H1 (cell line): ENCODE data around the gene ATP6V0A1. TPM values are rescaled to one million over a fixed set of nuclear protein-coding genes. Genes with fewer than 3 reads are reported as not detected.

Source experiments
- FOSL1 ChIP-seq: IDR thresholded peaks from 2 replicates; pipeline ENCODE4 v1.6.1; 2011; ENCODE audit warnings: mild to moderate bottlenecking, low read depth, low read length, moderate library complexity; ENCODE audit not compliant: insufficient read depth
- GTF2F1 ChIP-seq: IDR thresholded peaks from 2 replicates; pipeline ENCODE4 v1.6.1; 2012; ENCODE audit warnings: low read depth, low read length, improper control_type of control experiment, borderline replicate concordance
- polyA plus RNA-seq, 7 experiments: library from polyadenylated mRNA; depleted of rRNA in 3 of 7; stranded (reverse) in 5 of 7; unstranded in 2 of 7; fragments of >200 nt in 5 of 7; fragments of 200-250 nt in 2 of 7; gene quantifications; 1 replicate in 5 of 7; 2 replicates in 1 of 7; 4 replicates in 1 of 7; pipeline versions ENCODE4 v1.2.1 to v1.2.3, GENCODE V29; 2011 to 2013; ENCODE audit warnings: missing spikeins in 2 of 7, mixed read lengths in 2 of 7
- total RNA-seq: library from RNA; stranded (reverse); fragmentation: NEBNext Ultra II Directional; extraction: Animal tissue kit (Norgen Biotek cat#: 25700); gene quantifications from 2 replicates; pipeline ENCODE4 v1.2.1, GENCODE V29; 2021

The ATP6V0A1 gene
- total and polyA plus RNA-seq, 2 of the 8 experiments (the other 6 are each of a cell fraction or from before 2014, with no cell fraction given), result 55.3 to 63.4 TPM

DNA sequence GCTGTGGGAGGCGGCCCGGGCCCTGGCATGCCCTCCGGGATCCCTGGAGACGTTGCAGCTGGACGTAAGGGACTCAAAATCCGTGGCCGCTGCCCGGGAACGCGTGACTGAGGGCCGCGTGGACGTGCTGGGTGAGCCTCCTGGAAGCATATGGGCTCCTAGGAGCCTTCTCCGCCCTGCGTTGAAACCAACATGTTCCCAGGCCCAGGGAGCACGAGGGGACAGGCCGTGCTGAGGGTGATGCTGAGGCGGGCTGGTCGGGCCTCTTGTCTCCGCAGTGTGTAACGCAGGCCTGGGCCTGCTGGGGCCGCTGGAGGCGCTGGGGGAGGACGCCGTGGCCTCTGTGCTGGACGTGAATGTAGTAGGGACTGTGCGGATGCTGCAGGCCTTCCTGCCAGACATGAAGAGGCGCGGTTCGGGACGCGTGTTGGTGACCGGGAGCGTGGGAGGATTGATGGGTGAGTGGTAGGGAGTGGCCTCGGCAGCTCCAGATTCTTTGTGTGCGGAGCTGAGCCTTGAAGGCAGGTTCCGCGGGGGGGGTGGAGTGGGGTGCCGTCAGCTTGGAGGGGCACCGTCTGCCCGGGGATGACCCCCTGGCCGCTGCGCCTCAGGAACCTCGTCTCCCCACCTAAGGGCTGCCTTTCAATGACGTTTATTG is 94.6 kb downstream of the ATP6V0A1 start (continued):
- TF ChIP-seq GTF2F1 (no peak), FOSL1 (no peak)
